Activated T-cell treated with anti-CD3 and anti-CD28 coated beads for 1 hour (primary cell): ENCODE measurements around the gene PCDHGA7.
"Not testable (repeated sequence)": the region's sequence is repeated elsewhere in the genome, so short reads cannot be mapped to it uniquely, and the experiment has no call there.

ENCODE experiments used
- DNase-seq: peaks from one replicate; pipeline ENCODE4 v3.0.0-alpha.2; 2020; ENCODE audit warnings: low read depth

Gene PCDHGA7

DNA sequence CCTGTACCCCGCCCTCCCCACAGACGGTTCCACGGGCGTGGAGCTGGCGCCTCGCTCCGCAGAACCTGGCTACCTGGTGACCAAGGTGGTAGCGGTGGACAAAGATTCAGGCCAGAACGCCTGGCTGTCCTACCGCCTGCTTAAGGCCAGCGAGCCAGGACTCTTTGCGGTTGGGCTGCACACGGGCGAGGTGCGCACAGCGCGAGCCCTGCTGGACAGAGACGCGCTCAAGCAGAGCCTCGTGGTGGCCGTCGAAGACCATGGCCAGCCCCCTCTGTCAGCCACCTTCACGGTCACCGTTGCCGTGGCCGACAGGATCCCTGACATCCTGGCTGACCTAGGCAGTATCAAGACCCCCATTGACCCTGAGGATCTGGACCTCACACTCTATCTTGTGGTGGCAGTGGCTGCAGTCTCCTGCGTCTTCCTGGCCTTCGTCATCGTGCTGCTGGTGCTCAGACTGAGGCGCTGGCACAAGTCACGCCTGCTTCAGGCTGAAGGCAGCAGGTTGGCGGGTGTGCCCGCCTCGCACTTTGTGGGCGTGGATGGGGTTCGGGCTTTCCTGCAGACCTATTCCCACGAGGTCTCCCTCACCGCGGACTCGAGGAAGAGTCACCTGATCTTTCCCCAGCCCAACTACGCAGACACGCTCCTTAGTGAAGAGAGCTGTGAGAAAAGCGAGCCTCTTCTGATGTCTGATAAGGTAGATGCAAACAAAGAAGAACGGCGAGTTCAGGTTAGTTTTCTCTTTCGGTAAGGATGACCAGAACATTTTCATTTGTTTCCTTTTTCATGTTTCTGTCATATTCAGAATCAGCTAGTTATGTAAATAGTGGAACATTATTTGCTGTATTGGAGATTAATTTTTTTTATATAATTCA lies 16.3 kb upstream of the PCDHGA7 start:
- no peak for DNase-seq

DNA sequence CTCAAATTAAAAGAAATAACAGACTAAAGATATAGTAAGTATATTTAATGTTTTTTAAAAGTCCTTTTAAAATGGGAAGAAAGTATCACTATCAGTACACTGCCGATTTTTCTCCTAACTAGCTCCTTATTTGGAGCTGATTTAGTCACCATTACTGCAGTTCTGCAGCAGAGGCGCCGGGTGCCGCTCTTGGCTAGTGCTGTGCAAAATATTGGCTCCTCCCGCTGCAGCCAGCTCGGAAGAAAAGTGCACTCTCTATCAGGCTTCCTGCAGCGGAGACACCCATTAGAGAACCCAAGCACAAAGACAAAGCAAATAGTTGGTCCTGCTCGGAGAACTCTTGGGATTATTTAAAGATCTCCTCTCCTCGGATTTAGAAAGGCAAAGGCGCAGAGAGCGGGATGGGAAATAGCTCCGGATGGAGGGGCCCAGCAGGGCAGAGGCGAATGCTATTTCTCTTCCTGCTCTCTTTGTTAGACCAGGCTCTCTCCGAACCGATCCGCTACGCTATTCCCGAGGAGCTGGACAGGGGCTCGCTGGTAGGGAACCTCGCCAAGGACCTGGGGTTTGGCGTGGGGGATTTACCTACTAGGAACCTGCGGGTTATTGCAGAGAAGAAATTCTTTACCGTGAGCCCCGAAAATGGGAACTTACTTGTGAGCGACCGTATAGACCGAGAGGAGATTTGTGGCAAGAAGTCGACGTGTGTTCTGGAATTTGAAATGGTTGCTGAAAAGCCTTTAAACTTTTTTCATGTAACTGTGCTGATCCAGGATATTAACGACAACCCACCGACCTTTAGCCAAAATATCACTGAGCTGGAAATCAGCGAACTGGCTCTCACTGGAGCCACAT lies 12.3 kb upstream of the PCDHGA7 start, which contains the start of gene PCDHGB3:
Gene PCDHGB3 (plus strand): TSS at position 249 of the 855 bp plus-strand sequence. CDS start 153 bp downstream, at position 402.
- no peak for DNase-seq

DNA sequence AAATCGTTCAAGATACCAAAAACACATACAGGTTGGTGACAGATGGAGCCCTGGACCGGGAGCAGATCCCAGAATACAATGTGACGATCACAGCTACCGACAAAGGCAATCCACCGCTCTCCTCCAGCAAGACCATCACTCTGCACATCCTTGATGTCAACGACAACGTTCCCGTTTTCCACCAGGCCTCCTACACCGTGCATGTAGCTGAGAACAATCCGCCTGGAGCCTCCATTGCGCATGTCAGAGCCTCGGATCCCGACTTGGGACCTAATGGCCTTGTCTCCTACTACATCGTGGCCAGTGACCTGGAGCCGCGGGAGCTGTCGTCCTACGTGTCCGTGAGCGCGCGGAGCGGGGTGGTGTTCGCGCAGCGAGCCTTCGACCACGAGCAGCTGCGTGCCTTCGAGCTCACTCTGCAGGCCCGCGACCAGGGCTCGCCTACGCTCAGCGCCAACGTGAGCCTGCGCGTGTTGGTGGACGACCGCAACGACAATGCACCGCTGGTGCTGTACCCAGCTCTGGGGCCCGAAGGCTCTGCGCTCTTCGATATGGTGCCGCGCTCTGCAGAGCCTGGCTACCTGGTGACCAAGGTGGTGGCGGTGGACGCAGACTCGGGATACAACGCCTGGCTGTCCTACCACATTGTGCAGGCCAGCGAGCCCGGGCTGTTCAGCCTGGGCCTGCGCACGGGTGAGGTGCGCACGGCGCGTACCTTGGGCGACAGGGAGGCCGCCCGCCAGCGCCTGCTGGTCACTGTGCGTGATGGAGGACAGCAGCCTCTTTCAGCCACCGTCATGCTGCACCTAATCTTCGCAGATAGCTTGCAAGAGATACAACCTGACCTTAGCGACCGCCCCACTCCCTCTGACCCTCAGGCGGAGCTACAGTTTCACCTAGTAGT lies 10.7 kb upstream of the PCDHGA7 start:
- DNase-seq, result no peak

DNA sequence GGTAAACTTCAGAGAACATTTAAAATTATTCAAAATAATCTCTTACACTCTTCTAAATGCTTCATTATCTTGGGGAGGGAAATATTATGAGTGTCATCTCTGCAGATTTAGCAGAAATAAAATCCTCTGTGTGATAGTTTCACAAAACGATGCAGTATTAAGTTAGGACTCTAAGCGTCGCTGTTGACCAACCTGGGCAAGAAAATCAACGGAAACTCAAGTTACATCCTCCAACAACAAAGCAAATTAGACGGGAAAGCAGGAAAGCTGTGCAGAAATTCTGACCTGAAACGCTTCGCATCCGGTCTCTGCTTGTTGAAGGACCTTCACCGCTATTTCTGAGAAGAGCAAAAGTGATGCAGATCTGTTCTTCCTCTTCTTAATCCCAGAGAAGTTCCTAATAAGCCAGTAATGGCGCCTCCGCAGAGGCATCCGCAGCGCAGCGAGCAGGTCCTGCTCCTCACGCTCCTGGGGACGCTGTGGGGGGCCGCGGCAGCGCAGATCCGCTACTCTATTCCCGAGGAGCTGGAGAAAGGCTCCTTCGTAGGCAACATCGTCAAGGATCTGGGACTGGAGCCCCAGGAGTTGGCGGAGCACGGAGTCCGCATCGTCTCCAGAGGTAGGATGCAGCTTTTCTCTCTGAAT lies 8.7 kb upstream of the PCDHGA7 start, which contains the start of gene PCDHGA6:
Gene PCDHGA6 (plus strand): TSS at position 219 of the 645 bp plus-strand sequence. CDS start 193 bp downstream, at position 412.
- DNase-seq, result no peak

DNA sequence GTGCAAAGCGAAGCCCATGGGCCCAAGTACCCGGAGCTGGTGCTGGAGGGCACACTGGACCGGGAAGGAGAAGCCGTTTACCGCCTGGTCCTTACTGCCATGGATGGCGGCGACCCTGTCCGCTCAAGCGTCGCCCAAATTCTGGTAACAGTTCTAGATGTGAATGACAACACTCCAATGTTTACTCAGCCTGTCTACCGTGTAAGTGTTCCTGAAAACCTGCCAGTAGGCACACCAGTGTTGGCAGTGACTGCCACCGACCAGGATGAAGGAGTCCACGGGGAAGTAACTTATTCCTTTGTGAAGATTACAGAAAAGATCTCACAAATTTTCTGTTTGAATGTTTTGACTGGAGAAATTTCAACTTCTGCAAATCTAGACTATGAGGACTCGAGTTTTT lies 7.9 kb upstream of the PCDHGA7 start:
- no peak for DNase-seq

DNA sequence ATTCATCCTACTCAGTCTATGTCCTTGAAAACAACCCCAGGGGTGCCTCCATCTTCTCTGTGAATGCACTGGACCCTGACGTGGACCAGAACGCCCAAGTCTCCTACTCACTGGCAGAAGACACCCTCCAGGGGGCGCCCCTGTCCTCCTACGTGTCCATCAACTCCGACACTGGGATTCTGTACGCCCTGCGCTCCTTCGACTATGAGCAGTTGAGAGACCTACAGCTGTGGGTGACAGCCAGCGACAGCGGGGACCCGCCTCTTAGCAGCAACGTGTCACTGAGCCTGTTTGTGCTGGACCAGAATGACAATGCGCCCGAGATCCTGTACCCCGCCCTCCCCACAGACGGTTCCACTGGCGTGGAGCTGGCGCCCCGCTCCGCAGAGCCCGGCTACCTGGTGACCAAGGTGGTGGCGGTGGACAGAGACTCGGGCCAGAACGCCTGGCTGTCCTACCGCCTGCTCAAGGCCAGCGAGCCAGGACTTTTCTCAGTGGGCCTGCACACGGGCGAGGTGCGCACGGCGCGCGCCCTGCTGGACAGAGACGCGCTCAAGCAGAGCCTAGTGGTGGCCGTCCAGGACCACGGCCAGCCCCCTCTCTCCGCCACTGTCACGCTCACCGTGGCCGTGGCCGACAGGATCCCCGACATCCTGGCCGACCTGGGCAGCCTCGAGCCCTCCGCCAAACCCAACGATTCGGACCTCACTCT lies 6.9 kb upstream of the PCDHGA7 start:
- DNase-seq, result not testable (repeated sequence)

DNA sequence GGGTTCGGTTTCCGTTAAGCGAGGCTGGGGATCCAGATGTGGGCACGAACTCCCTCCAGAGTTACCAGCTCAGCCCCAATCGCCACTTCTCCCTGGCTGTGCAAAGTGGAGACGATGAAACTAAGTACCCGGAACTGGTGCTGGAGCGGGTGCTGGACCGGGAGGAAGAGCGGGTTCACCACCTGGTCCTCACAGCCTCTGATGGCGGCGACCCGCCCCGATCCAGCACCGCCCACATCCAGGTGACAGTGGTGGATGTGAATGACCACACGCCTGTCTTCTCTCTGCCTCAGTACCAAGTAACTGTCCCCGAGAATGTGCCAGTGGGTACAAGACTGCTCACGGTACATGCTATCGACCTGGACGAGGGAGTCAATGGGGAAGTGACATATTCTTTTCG lies 803 bp downstream of the PCDHGA7 start:
- DNase-seq, result no peak

DNA sequence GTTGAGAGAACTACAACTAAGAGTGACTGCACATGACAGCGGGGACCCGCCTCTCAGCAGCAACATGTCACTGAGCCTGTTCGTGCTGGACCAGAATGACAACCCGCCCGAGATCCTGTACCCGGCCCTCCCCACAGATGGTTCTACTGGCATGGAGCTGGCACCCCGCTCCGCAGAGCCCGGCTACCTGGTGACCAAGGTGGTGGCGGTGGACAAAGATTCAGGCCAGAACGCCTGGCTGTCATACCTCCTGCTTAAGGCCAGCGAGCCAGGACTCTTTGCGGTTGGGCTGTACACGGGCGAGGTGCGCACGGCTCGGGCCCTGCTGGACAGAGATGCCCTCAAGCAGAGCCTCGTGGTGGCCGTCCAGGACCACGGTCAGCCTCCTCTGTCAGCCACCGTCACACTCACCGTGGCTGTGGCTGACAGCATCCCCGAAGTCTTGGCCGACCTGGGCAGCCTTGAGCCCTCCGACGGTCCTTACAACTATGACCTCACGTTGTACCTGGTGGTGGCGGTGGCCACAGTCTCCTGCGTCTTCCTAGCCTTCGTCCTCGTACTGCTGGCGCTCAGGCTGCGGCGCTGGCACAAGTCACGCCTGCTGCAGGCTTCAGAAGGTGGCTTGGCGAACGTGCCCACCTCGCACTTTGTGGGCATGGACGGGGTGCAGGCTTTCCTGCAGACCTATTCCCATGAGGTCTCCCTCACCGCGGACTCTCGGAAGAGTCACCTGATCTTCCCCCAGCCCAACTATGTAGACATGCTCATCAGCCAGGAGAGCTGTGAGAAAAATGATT lies 2.1 kb downstream of the PCDHGA7 start:
- no peak for DNase-seq

DNA sequence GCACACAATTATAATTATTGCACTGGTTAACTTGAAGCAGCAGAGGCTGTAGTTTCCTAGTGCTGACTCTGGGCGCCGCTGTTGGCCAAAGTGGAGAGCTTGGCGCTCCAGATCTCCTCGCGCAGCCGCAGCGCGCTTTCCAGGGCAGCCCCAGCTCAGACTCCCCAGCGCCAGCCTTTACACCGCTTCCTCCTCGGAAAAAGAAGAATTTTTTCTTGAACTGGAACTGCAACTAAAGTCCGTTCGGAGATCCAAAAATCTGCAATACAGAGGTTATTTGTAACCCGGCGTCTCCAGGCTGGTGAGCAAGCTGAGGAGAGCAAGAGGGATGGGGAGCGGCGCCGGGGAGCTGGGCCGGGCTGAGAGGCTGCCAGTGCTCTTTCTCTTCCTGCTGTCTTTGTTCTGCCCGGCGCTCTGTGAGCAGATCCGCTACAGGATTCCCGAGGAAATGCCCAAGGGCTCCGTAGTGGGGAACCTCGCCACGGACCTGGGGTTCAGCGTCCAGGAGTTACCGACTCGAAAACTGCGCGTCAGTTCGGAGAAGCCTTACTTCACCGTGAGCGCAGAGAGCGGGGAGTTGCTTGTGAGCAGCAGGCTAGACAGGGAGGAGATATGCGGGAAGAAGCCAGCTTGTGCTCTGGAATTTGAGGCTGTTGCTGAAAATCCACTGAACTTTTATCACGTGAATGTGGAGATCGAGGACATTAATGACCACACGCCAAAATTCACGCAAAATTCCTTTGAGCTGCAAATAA lies 5.2 kb downstream of the PCDHGA7 start, which contains the start of gene PCDHGB4:
Gene PCDHGB4 (plus strand): TSS at position 142 of the 755 bp plus-strand sequence. CDS start 187 bp downstream, at position 329.
- not testable (repeated sequence) for DNase-seq

DNA sequence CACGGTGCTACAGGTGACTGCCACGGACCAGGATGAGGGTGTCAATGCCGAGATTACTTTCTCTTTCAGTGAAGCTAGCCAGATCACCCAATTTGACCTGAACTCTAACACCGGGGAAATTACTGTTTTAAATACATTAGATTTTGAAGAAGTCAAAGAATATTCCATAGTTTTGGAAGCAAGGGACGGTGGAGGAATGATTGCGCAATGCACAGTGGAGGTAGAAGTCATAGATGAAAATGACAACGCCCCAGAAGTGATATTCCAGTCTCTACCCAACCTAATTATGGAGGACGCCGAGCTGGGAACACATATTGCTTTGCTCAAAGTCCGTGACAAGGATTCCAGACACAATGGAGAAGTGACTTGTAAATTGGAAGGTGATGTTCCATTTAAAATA lies 6.1 kb downstream of the PCDHGA7 start:
- no peak for DNase-seq

DNA sequence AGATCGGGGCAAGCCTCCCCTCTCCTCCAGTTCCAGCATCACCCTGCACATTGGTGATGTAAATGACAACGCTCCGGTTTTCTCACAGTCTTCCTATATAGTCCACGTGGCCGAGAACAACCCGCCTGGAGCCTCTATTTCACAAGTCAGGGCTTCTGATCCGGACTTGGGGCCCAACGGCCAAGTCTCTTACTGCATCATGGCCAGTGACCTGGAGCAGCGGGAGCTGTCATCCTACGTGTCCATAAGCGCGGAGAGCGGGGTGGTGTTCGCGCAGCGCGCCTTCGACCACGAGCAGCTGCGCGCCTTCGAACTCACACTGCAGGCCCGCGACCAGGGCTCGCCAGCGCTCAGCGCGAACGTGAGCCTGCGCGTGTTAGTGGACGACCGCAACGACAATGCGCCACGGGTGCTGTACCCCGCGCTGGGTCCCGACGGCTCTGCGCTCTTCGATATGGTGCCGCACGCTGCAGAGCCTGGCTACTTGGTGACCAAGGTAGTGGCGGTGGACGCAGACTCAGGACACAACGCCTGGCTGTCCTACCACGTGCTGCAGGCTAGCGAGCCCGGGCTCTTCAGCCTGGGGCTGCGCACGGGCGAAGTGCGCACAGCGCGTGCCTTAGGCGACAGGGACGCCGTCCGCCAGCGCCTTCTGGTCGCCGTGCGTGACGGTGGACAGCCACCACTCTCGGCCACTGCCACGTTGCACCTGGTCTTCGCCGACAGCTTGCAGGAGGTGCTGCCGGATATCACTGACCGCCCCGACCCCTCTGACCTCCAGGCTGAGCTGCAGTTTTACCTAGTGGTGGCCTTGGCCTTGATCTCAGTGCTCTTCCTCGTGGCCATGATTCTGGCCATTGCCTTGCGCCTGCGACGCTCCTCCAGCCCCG lies 6.9 kb downstream of the PCDHGA7 start:
- DNase-seq, result no peak

DNA sequence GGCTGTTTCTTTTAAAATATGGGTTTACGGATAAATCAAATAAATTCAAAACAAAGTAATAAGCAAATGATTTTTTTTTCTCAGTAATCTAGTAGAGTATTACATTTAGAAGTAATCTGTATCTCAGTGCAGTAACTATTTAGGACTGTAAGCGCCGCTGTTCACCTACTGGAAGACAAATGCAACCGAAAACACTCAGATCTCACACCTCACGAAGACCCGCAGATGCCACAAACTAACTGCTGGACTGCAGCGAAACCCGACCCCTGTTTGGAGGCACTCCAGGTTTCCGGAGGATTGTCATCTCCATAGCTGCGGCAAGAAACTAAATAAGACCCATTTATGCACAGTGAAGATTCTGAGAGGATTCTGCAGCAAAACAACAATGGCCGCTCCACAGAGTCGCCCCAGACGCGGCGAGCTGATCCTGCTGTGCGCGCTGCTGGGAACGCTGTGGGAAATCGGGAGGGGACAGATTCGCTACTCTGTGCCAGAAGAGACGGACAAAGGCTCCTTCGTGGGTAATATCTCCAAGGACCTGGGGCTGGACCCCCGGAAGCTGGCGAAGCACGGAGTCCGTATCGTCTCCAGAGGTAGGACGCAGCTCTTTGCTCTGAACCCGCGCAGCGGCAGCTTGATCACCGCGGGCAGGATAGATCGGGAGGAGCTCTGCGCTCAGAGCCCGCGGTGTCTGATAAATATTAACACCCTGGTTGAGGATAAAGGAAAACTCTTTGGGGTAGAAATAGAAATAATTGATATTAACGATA lies 10.1 kb downstream of the PCDHGA7 start, which contains the start of gene PCDHGA8:
Gene PCDHGA8 (plus strand): TSS at position 205 of the 770 bp plus-strand sequence. CDS start 181 bp downstream, at position 386.
- no peak for DNase-seq

DNA sequence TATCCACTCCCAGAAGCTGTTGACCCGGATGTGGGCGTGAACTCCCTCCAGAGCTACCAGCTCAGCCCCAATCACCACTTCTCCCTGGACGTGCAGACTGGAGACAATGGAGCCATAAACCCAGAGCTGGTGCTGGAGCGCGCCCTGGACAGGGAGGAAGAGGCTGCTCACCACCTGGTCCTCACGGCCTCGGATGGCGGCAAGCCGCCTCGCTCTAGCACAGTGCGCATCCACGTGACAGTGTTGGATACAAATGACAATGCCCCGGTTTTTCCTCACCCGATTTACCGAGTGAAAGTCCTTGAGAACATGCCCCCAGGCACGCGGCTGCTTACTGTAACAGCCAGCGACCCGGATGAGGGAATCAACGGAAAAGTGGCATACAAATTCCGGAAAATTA lies 10.7 kb downstream of the PCDHGA7 start:
- no peak for DNase-seq

DNA sequence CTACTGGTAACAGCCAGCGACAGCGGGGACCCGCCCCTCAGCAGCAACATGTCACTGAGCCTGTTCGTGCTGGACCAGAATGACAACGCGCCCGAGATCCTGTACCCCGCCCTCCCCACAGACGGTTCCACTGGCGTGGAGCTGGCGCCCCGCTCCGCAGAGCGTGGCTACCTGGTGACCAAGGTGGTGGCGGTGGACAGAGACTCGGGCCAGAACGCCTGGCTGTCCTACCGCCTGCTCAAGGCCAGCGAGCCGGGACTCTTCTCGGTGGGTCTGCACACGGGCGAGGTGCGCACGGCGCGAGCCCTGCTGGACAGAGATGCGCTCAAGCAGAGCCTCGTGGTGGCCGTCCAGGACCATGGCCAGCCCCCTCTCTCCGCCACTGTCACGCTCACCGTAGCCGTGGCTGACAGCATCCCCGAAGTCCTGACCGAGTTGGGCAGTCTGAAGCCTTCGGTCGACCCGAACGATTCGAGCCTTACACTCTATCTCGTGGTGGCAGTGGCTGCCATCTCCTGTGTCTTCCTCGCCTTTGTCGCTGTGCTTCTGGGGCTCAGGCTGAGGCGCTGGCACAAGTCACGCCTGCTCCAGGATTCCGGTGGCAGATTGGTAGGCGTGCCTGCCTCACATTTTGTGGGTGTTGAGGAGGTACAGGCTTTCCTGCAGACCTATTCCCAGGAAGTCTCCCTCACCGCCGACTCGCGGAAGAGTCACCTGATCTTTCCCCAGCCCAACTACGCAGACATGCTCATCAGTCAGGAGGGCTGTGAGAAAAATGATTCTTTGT lies 12.1 kb downstream of the PCDHGA7 start:
- DNase-seq, result not testable (repeated sequence)

DNA sequence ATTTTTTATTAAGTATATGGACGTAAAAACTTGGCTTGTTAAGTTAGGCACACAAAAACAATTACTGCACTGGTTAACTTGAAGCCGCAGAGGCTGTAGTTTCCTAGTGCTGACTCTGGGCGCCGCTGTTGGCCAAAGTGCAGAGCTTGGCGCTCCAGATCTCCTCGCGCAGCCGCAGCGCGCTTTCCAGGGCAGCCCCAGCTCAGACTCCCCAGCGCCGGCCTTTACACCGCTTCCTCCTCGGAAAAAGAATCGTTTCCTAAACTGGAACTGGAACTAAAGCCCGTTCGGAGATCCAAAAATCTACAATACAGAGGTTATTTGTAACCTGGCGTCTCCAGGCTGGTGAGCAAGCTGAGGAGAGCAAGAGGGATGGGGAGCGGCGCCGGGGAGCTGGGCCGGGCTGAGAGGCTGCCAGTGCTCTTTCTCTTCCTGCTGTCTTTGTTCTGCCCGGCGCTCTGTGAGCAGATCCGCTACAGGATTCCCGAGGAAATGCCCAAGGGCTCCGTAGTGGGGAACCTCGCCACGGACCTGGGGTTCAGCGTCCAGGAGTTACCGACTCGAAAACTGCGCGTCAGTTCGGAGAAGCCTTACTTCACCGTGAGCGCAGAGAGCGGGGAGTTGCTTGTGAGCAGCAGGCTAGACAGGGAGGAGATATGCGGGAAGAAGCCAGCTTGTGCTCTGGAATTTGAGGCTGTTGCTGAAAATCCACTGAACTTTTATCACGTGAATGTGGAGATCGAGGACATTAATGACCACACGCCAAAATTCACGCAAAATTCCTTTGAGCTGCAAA lies 15.4 kb downstream of the PCDHGA7 start, which contains the start of gene PCDHGB5:
Gene PCDHGB5 (plus strand): TSS at position 192 of the 796 bp plus-strand sequence. CDS start 181 bp downstream, at position 373.
- DNase-seq, result not testable (repeated sequence)
